Measurements from ENCODE around the gene PPP1R14D. TPM values are rescaled to one million over a fixed set of nuclear protein-coding genes. Genes with fewer than 3 reads are reported as not detected.
A peak's percentile ranks its signal among the peaks of the same experiment; 100 is the strongest.
"Not testable (repeated sequence)": the region's sequence is repeated elsewhere in the genome, so short reads cannot be mapped to it uniquely, and the experiment has no call there.

Gene PPP1R14D
- total RNA-seq, 4 donors from 2014 or later, result not detected

GRCh38 chr15:40867199-40867598 lies 38.7 kb upstream of the PPP1R14D start:
- no peak for DNase-seq (ENCODE audit: low spot score in 2 of 2)
- Histone ChIP-seq H3K4me3 (no peak overlapping the region), H3K27me3 (peaks cover 0 to 13% of the 10 kb centered on the region in 2 donors), H3K36me3 (no peaks in the 10 kb centered on the region), H3K9me3 (no peaks in the 10 kb centered on the region), H3K27ac (no peak overlapping the region), H3K4me1 (no peaks in the 10 kb centered on the region)
- 92 to 96% methylated on average over 4 of the region's 4 CpGs for WGBS, 2 donors
- TF ChIP-seq, protein P1, sequence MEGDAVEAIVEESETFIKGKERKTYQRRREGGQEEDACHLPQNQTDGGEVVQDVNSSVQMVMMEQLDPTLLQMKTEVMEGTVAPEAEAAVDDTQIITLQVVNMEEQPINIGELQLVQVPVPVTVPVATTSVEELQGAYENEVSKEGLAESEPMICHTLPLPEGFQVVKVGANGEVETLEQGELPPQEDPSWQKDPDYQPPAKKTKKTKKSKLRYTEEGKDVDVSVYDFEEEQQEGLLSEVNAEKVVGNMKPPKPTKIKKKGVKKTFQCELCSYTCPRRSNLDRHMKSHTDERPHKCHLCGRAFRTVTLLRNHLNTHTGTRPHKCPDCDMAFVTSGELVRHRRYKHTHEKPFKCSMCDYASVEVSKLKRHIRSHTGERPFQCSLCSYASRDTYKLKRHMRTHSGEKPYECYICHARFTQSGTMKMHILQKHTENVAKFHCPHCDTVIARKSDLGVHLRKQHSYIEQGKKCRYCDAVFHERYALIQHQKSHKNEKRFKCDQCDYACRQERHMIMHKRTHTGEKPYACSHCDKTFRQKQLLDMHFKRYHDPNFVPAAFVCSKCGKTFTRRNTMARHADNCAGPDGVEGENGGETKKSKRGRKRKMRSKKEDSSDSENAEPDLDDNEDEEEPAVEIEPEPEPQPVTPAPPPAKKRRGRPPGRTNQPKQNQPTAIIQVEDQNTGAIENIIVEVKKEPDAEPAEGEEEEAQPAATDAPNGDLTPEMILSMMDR (IDR thresholded peaks at IDR 0.05), result no peak
- TF ChIP-seq EP300 (IDR thresholded peaks at IDR 0.05) (no peak), POLR2A (IDR thresholded peaks at IDR 0.05) (no peak)

DNA sequence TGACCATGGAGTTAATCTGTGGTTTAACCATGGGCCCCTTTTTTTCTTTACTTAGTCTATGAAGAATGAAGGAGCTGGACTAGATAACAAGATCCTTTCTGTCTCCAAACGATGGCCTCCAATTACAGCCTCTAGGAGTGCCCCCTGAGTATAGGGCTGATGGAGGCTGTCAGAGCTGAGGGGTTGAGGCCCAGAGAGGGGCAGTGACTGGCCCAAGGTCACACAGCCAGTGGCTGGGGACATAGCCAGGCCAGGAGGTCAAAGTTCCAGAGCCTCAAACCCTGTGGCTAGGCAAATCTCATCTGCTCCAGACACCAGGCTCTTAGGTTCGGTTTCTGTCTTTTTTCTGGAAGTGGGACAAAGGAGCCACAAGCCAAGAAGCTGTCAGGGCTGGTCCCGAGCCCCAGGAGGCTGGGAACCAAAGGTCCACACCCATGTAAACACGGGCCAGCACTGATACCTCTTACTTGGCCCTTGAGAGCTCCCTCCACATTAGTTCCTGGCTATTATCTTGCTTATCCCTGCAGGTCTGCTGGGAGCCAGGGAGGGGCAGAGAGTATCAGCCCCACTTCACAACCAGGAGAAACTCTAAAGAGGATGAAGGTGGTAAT lies 35.3 kb upstream of the PPP1R14D start:
- H3K9me3 ChIP-seq, result no peaks in the 10 kb centered on the region
- no peak overlapping the region for H3K4me3 ChIP-seq
- peaks cover 0 to 11% of the 10 kb centered on the region in 2 donors for H3K27me3 ChIP-seq
- WGBS, 2 donors, result 56 to 60% methylated on average over 4 of the region's 4 CpGs
- no peak overlapping the region for H3K27ac ChIP-seq
- TF ChIP-seq, protein P1 (IDR thresholded peaks at IDR 0.05), result no peak
- TF ChIP-seq EP300 (IDR thresholded peaks at IDR 0.05), result no peak
- TF ChIP-seq POLR2A (IDR thresholded peaks at IDR 0.05), result no peak
- no peak for DNase-seq (ENCODE audit: low spot score in 2 of 2)
- H3K4me1 ChIP-seq, result no peaks in the 10 kb centered on the region
- no peaks in the 10 kb centered on the region for H3K36me3 ChIP-seq

GRCh38 chr15:40861147-40861546 lies 32.6 kb upstream of the PPP1R14D start:
- peaks cover 0 to 11% of the 10 kb centered on the region in 2 donors for H3K27me3 ChIP-seq
- H3K4me1 ChIP-seq; H3K4me3 ChIP-seq; DNase-seq (ENCODE audit: low spot score in 2 of 2); H3K27ac ChIP-seq; H3K36me3 ChIP-seq; H3K9me3 ChIP-seq: not testable (repeated sequence)
- WGBS, 2 donors, result 71 to 73% methylated on average over 4 of the region's 4 CpGs

DNA sequence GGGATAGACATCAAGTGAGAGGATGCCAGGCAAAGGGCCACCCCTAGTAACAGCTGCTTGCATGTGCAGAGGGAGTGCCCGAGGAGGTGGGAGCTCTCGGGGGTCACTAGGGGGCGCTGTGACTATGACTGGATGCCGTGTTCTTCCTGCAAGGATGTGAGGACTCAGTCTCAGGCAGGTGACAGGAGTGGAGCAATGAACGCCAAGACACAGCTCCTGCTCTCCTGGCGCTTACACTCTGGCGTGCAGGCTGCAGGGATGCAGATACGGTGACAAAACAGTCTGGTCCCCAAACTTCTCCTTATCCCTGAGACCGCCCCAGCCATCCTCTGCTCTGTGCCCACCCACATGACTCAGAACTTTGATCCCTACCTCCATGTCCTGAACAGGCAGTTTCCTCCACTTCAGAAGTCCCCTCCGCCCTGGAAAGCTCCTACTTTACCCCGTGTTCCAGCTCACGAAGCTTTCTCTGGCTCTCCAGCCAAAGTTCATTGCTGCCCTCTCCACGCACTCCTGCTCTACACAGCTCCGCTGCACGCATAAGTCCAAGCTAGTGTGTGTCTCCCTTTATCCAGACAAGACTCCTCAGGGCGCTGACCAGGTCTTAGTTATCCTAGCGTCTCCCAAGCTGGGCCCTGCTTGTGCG lies 30.8 kb upstream of the PPP1R14D start:
- Histone ChIP-seq H3K27me3 (peaks cover 0 to 7% of the 10 kb centered on the region in 2 donors), H3K4me3 (no peak overlapping the region), H3K27ac (no peak overlapping the region), H3K9me3 (no peaks in the 10 kb centered on the region), H3K4me1 (peaks cover 0 to 6% (median 0%) of the 10 kb centered on the region in 4 donors), H3K36me3 (no peaks in the 10 kb centered on the region)
- WGBS, 2 donors, result 47 to 67% methylated on average over 12 to 18 of the region's 18 CpGs
- peak in 1 of 2 donors; percentile 47 for DNase-seq (ENCODE audit: low spot score in 2 of 2)
- TF ChIP-seq, protein P1 (IDR thresholded peaks at IDR 0.05), result peak; percentile 35 to 70 (median 55)
- TF ChIP-seq POLR2A (IDR thresholded peaks at IDR 0.05) (no peak), EP300 (IDR thresholded peaks at IDR 0.05) (no peak)

- Histone ChIP-seq H3K4me1 (peaks cover 0 to 6% (median 0%) of the 10 kb centered on the region in 4 donors), H3K9me3 (no peaks in the 10 kb centered on the region), H3K36me3 (no peaks in the 10 kb centered on the region), H3K27ac (no peak overlapping the region), H3K4me3 (no peak overlapping the region), H3K27me3 (peaks cover 0 to under 1% of the 10 kb centered on the region in 2 donors)
- TF ChIP-seq EP300 (IDR thresholded peaks at IDR 0.05) (no peak), POLR2A (IDR thresholded peaks at IDR 0.05) (no peak)
- TF ChIP-seq, protein P1 (IDR thresholded peaks at IDR 0.05), result no peak
- DNase-seq (ENCODE audit: low spot score in 2 of 2), result no peak
- WGBS, 2 donors, result 70 to 73% methylated on average over 10 of the region's 10 CpGs
These were observed 30.2 kb upstream of the PPP1R14D start for GRCh38 chr15:40858706-40859105.
